ENCODE data around the gene STK33.

STK33 gene

DNA sequence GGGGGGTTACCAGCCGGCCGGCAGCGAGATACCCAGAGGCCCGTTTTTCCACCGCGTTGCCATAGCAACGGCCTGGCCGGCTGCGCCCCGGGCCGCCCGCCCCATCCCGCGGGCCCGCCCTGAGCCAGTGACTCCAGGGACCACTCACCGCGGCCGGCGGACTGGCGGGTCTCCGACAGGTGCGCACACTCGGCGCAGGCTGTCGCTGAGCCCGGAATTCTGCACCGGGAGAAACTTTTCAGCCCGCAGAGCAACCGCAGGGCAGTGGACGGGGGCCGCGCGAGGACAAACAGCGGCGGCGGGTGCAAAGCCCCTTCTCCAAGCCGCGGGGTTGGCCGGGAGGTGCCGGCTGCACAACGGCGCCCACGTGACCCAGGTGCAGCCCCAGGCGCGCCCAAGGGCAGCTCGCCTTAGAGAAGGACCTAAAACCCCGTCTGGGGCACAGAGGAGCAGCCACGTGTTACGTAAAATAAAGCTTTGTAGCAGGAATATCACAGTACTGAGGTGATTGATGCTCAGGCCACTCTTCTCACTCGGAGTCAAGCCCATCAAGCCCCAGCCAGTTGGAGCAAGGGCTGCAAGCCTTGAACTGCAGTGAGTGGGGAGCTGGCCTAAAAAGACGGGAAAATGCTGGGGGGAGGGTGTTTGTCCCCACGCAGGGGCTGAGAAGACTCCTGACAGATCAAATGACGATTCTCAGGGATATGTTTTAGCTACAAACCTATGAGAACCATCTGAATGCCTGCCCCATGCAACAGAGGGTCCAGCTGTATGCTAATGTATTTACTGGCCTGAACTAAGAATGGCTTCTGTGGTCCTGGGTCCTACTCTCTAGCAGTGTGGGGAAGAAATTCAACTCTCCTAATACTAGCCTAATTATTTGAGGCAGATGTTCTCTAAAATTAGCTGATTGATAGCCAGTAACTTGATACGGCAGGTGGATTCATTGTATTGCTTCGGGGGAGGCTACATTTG lies at the start of gene STK33:
STK33 (minus strand) TSS at position 294 of the 975 bp plus-strand sequence. CDS start 119,323 bp downstream, outside the sequence.
- Mint-ChIP-seq H3K27ac (peak within 1 kb of the TSS in 1 of 3 experiments; percentile 61), H3K4me3 (peak within 1 kb of the TSS; percentile 92 to 95 (median 95)), H3K4me1 (peaks cover 18% of the 10 kb centered on the region), H3K9me3 (no peaks in the 10 kb centered on the region), H3K36me3 (ENCODE audit: low read depth) (no peaks in the 10 kb centered on the region), H3K27me3 (ENCODE audit: low read depth) (peaks cover 4% of the 10 kb centered on the region)
- TF ChIP-seq, protein P1, sequence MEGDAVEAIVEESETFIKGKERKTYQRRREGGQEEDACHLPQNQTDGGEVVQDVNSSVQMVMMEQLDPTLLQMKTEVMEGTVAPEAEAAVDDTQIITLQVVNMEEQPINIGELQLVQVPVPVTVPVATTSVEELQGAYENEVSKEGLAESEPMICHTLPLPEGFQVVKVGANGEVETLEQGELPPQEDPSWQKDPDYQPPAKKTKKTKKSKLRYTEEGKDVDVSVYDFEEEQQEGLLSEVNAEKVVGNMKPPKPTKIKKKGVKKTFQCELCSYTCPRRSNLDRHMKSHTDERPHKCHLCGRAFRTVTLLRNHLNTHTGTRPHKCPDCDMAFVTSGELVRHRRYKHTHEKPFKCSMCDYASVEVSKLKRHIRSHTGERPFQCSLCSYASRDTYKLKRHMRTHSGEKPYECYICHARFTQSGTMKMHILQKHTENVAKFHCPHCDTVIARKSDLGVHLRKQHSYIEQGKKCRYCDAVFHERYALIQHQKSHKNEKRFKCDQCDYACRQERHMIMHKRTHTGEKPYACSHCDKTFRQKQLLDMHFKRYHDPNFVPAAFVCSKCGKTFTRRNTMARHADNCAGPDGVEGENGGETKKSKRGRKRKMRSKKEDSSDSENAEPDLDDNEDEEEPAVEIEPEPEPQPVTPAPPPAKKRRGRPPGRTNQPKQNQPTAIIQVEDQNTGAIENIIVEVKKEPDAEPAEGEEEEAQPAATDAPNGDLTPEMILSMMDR (IDR thresholded peaks at IDR 0.05; ENCODE audit: unreplicated experiment in 3 of 3): no peak

DNA sequence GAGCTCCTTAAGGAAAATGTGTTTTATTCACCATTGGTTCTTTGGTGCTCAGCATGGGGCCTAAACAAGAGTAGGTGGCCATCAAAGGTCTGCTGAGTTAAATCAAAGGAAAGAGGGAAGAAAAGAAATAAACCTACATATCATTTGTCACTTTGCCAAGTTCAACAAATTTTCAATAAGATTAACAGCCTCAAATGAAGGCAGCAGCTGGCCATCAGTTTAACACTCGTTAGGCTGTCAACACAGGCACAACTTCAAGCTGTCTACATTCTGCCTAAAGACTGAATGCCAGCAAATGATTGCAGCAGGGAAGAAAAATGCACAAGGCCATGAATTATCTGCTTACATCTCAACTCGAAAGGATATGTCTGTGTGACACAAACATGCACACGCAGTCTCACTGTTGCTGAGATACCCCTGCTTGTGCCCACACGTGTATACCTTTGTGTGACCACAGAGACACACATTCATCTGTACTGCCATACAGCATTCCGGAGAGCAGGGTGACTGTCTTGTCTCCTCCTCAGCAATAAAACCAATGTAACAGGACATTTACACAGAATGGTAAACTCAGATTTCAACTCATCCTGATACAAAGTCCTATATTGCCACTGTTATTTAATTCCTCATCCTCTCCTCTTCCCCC lies 48.3 kb upstream of the STK33 start:
- Mint-ChIP-seq H3K9me3 (no peaks in the 10 kb centered on the region), H3K36me3 (ENCODE audit: low read depth) (peaks cover 9% of the 10 kb centered on the region), H3K4me1 (peaks cover 7% of the 10 kb centered on the region), H3K4me3 (no peak overlapping the region), H3K27me3 (ENCODE audit: low read depth) (peaks cover 8% of the 10 kb centered on the region), H3K27ac (no peak overlapping the region)
- TF ChIP-seq, protein P1 (IDR thresholded peaks at IDR 0.05; ENCODE audit: unreplicated experiment in 3 of 3): no peak

DNA sequence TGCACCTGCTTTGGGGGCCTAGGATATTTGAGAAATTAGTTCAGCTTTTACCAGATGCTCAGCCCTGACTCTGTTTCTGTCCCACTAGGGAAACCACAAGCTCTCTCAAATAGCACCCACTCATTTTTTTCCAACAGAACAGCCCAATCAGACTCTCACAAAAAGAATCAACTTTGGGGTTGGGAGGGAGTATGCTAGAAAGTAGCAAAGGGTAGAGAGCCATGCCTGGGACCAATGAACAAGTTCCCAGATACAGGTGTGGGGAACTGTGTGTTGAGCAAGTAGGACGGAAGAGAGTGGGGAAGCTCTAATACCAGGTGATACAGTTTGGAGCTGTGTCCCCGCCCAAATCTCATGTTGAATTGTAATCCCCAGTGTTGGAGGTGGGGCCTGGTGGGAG lies 47.3 kb upstream of the STK33 start:
- Mint-ChIP-seq H3K27me3 (ENCODE audit: low read depth) (peaks cover 8% of the 10 kb centered on the region), H3K36me3 (ENCODE audit: low read depth) (peaks cover 17% of the 10 kb centered on the region), H3K9me3 (no peaks in the 10 kb centered on the region), H3K27ac (no peak overlapping the region), H3K4me3 (no peak overlapping the region), H3K4me1 (peaks cover 7% of the 10 kb centered on the region)
- TF ChIP-seq, protein P1 (IDR thresholded peaks at IDR 0.05; ENCODE audit: unreplicated experiment in 3 of 3): no peak

DNA sequence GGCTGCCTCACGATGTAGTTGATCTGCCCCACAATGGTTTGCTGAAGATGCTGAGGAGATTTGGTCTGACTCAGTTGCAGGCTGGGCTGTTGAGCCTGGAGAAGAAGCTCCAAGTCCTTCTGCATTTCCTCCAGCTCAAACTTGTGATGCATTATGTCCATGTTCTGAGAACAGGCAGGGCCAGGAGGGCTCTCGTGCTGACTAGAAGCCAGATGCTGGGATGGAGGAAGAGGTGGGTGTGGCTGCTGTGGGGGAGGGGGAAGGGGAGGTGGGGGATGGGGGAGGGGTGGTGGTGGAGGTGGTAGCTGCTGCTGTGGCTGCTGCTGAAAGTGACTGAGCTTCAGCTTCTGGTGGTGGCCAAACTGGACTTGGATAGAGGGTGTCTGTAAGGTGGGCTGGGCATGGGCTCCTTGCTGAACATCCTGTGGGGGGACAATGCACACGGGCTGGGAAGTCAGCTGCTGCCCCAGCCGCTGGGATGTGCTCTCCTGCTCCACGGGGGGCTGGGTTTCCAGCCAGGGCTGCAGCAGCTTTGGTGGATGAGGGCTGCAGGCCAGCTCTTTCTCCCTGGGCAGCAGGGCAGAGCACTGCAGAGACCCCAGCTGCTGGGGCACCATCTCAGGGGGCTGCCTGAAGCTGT lies 46.4 kb upstream of the STK33 start:
- Mint-ChIP-seq H3K27ac (no peak overlapping the region), H3K27me3 (ENCODE audit: low read depth) (peaks cover 8% of the 10 kb centered on the region), H3K4me3 (no peak overlapping the region), H3K9me3 (peaks cover 5% of the 10 kb centered on the region), H3K36me3 (ENCODE audit: low read depth) (peaks cover 24% of the 10 kb centered on the region), H3K4me1 (peaks cover 7% of the 10 kb centered on the region)
- TF ChIP-seq, protein P1 (IDR thresholded peaks at IDR 0.05; ENCODE audit: unreplicated experiment in 3 of 3): no peak

DNA sequence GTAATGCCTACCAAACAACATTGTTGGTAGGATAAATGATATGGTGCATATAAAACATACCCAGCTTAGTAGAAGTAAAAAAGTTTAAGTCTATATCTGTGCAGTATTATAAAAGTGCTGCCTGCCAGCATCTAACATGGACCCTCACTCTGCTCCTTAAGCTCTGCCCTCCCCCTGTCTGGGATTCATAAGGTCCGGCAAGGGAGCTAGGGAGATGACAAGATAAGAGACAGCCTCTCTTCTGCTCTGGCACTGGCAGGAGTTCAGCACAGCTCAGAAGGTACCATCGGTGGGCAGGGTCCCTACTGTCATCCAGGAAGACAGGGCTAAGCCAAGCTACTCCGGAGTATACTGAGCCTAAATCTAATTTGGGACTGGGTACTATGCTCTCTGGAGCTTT lies 45.6 kb upstream of the STK33 start:
- peaks cover 24% of the 10 kb centered on the region for H3K36me3 Mint-ChIP-seq (ENCODE audit: low read depth)
- peaks cover 5% of the 10 kb centered on the region for H3K9me3 Mint-ChIP-seq
- H3K4me1 Mint-ChIP-seq: peaks cover 7% of the 10 kb centered on the region
- H3K27ac Mint-ChIP-seq: no peak overlapping the region
- peaks cover 8% of the 10 kb centered on the region for H3K27me3 Mint-ChIP-seq (ENCODE audit: low read depth)
- TF ChIP-seq, protein P1 (IDR thresholded peaks at IDR 0.05; ENCODE audit: unreplicated experiment in 3 of 3): no peak
- H3K4me3 Mint-ChIP-seq: no peak overlapping the region
